AG04449 (cell line): ENCODE results near the gene S100A7.

Experiments used
- CTCF ChIA-PET: fragments of 350-600 bp; formaldehyde crosslinking; extraction: SDS; loops from one replicate; lab custom pipeline; 2021; ENCODE audit warnings: antibody characterized with exemption; lab: Yijun Ruan, JAX
- POLR2A ChIA-PET: fragments of 400-600, 350-600 bp; formaldehyde crosslinking; extraction: SDS; loops from one replicate; lab custom pipeline; 2020; ENCODE audit warnings: antibody characterized with exemption, inconsistent platforms; lab: Yijun Ruan, JAX
- DNase-seq: peaks from one replicate; pipeline ENCODE4 v3.0.0-alpha.2; 2010; ENCODE audit warnings: low read depth, low spot score
- H3K4me3 ChIP-seq: 2 replicates; pipeline ENCODE4 v1.5.1; 2011; ENCODE audit warnings: low read depth, mild to moderate bottlenecking, control low read depth, low read length
- TF ChIP-seq, protein P1 (sequence below): IDR thresholded peaks from one replicate; pipeline ENCODE4 v1.5.1; 2011; ENCODE audit warnings: mild to moderate bottlenecking, moderate library complexity, low read length, control low read depth, inconsistent platforms; ENCODE audit not compliant: insufficient read depth; ENCODE audit errors: missing control alignments

The S100A7 gene

GRCh38 chr1:153431928-153432327, 28.5 kb downstream of the S100A7 start:
- DNase-seq, result no peak
- POLR2A ChIA-PET, result no interaction called here
- TF ChIP-seq, protein P1, sequence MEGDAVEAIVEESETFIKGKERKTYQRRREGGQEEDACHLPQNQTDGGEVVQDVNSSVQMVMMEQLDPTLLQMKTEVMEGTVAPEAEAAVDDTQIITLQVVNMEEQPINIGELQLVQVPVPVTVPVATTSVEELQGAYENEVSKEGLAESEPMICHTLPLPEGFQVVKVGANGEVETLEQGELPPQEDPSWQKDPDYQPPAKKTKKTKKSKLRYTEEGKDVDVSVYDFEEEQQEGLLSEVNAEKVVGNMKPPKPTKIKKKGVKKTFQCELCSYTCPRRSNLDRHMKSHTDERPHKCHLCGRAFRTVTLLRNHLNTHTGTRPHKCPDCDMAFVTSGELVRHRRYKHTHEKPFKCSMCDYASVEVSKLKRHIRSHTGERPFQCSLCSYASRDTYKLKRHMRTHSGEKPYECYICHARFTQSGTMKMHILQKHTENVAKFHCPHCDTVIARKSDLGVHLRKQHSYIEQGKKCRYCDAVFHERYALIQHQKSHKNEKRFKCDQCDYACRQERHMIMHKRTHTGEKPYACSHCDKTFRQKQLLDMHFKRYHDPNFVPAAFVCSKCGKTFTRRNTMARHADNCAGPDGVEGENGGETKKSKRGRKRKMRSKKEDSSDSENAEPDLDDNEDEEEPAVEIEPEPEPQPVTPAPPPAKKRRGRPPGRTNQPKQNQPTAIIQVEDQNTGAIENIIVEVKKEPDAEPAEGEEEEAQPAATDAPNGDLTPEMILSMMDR, result no peak
- CTCF ChIA-PET, result no interaction called here
- no peak overlapping the region for H3K4me3 ChIP-seq

DNA sequence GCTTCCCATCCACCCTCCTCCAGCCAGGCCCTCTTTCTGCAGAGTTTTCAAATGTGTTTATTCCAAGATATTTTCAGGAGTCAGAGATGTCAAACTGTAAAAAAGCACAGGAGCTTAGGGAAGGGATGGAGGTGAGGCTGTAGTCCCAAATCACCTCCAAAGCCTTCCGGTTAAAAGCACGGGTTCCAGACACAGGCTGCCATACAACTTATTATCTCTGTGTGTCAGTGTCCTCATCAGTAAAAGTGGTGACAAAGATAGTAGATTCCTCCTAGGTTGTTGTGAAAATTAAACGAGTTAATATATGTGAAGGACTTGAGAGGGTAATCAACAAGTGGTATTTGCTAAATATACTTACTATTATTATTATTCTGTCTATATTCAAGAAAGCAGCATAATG, 29.0 kb downstream of the S100A7 start:
- no peak overlapping the region for H3K4me3 ChIP-seq
- CTCF ChIA-PET, result no interaction called here
- POLR2A ChIA-PET, result no interaction called here
- no peak for DNase-seq
- TF ChIP-seq, protein P1, result no peak

- POLR2A ChIA-PET, result no interaction called here
- CTCF ChIA-PET, result no interaction called here
Observed at GRCh38 chr1:153431002-153431401, 29.4 kb downstream of the S100A7 start.

GRCh38 chr1:153430561-153430960, 29.9 kb downstream of the S100A7 start:
- POLR2A ChIA-PET, result no interaction called here
- DNase-seq, result no peak
- CTCF ChIA-PET, result no interaction called here
- H3K4me3 ChIP-seq, result no peak overlapping the region
- TF ChIP-seq, protein P1, result no peak

More at GRCh38 chr1:153431002-153431401, 29.4 kb downstream of the S100A7 start:
- H3K4me3 ChIP-seq, result no peak overlapping the region
- DNase-seq, result no peak
- TF ChIP-seq, protein P1, result no peak

DNA sequence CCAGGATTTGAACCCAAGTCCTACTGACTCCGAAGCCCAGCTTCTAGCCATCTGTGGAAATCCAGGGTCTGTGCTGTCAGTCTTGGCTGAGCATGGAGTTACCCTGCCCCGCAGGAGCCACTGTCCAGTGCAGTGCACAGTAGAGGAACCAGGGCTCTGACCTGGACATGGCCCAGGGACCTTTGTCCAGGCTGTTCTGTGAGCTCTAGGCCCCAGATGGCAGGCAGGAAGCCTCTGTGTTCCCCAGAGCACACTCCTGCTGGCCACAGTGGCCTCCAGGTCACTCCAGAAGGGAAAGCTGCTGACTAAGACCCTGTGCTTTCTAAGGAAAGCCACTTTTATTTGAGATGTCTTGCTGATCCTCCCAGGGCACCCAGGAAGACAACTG, 30.3 kb downstream of the S100A7 start:
- POLR2A ChIA-PET, result no interaction called here
- no peak overlapping the region for H3K4me3 ChIP-seq
- TF ChIP-seq, protein P1, result no peak
- CTCF ChIA-PET, result no interaction called here
- DNase-seq, result no peak

- TF ChIP-seq, protein P1, result no peak
- H3K4me3 ChIP-seq, result no peak overlapping the region
- ChIA-PET CTCF (no interaction called here), POLR2A (no interaction called here)
- DNase-seq, result no peak
Observed at GRCh38 chr1:153429266-153430165, 30.9 kb downstream of the S100A7 start.
